GM23338 (cell line): Measurements from ENCODE around the gene CYBC1. TPM values are rescaled to one million over a fixed set of nuclear protein-coding genes. Genes with fewer than 3 reads are reported as not detected.

Experiments
- ATAC-seq: fragments of 200-7000 bp; cut with Tn5 transposase; 3 replicates; pipeline ENCODE4 v1.9.1; 2020
- DNase-seq: peaks from one replicate; pipeline ENCODE4 v3.0.0-alpha.2; 2015; ENCODE audit warnings: low spot score
- H2AFZ ChIP-seq: fragments of 200-600 bp; sonication (generic); 2 replicates; pipeline ENCODE4 v1.8.0; 2016; ENCODE audit warnings: antibody characterized with exemption, mild to moderate bottlenecking, moderate library complexity
- H3F3A ChIP-seq: fragments of 200-600 bp; sonication (generic); replicated peaks from 2 replicates; pipeline ENCODE4 v1.8.0; 2017; ENCODE audit warnings: antibody characterized with exemption, mixed run types, low read depth
- H3K27ac ChIP-seq: fragments of 200-600 bp; sonication (generic); 2 replicates; pipeline ENCODE4 v1.6.1; 2016; ENCODE audit warnings: low read depth
- H3K27me3 ChIP-seq: fragments of 200-600 bp; sonication (generic); 2 replicates; pipeline ENCODE4 v1.8.0; 2016; ENCODE audit warnings: mild to moderate bottlenecking, mixed run types, moderate library complexity; ENCODE audit not compliant: insufficient read depth
- H3K36me3 ChIP-seq: fragments of 200-600 bp; sonication (generic); 2 replicates; pipeline ENCODE4 v1.8.0; 2016; ENCODE audit warnings: mild to moderate bottlenecking; ENCODE audit not compliant: insufficient read depth
- H3K4me1 ChIP-seq: fragments of 200-600 bp; sonication (generic); 2 replicates; pipeline ENCODE4 v1.8.0; 2016; ENCODE audit warnings: mild to moderate bottlenecking, moderate library complexity; ENCODE audit not compliant: insufficient read depth
- H3K4me2 ChIP-seq: fragments of 200-600 bp; sonication (generic); 2 replicates; pipeline ENCODE4 v1.7.1; 2017; ENCODE audit warnings: mixed run types
- H3K4me3 ChIP-seq: fragments of 200-600 bp; sonication (generic); 2 replicates; pipeline ENCODE4 v1.6.1; 2016; ENCODE audit warnings: mixed run types
- H3K79me2 ChIP-seq: fragments of 200-600 bp; sonication (generic); replicated peaks from 2 replicates; pipeline ENCODE4 v1.8.0; 2017; ENCODE audit warnings: mild to moderate bottlenecking; ENCODE audit not compliant: insufficient read depth
- H3K9me2 ChIP-seq: fragments of 200-600 bp; sonication (generic); 2 replicates; pipeline ENCODE4 v1.8.0; 2017; ENCODE audit not compliant: insufficient read depth
- H4K20me1 ChIP-seq: fragments of 200-600 bp; sonication (generic); replicated peaks from 2 replicates; pipeline ENCODE4 v1.8.0; 2017; ENCODE audit warnings: mild to moderate bottlenecking; ENCODE audit not compliant: insufficient read depth
- H3K27ac Mint-ChIP-seq: 2 replicates; pipeline ENCODE4 v1.8.0; 2020; ENCODE audit warnings: inconsistent platforms, mild to moderate bottlenecking, moderate library complexity, mixed read lengths
- H3K27me3 Mint-ChIP-seq: 3 replicates; pipeline ENCODE4 v1.8.0; 2022; ENCODE audit warnings: low read depth, mild to moderate bottlenecking, moderate library complexity, mixed read lengths, inconsistent platforms; ENCODE audit not compliant: insufficient read depth, poor library complexity
- H3K36me3 Mint-ChIP-seq: 3 replicates; pipeline ENCODE4 v1.8.0; 2021; ENCODE audit warnings: low read depth, mild to moderate bottlenecking, inconsistent platforms, moderate library complexity, mixed read lengths
- H3K4me1 Mint-ChIP-seq: 3 replicates; pipeline ENCODE4 v1.8.0; 2020; ENCODE audit warnings: mild to moderate bottlenecking, inconsistent platforms, mixed read lengths
- H3K4me3 Mint-ChIP-seq: 3 replicates; pipeline ENCODE4 v1.8.0; 2021; ENCODE audit warnings: moderate library complexity, mild to moderate bottlenecking, inconsistent platforms, mixed read lengths
- H3K9me3 Mint-ChIP-seq: 3 replicates; pipeline ENCODE4 v1.8.0; 2020; ENCODE audit warnings: moderate library complexity, mild to moderate bottlenecking, inconsistent platforms, mixed read lengths
- CREB1 ChIP-seq: fragments of 250-450 bp; sonication (Bioruptor Pico); IDR thresholded peaks from 2 replicates; pipeline ENCODE4 v1.5.0; 2020; ENCODE audit warnings: low read depth, mild to moderate bottlenecking, moderate library complexity
- JUNB ChIP-seq: IDR thresholded peaks from one replicate; pipeline ENCODE4 v1.6.1; 2016; ENCODE audit warnings: antibody characterized with exemption; ENCODE audit not compliant: unreplicated experiment
- POLR2AphosphoS5 ChIP-seq: IDR thresholded peaks from 2 replicates; pipeline ENCODE4 v1.6.1; 2016; ENCODE audit warnings: antibody characterized with exemption, low read depth
- ZNF331 ChIP-seq: fragments of 250-450 bp; sonication (Bioruptor Pico); IDR thresholded peaks from 2 replicates; pipeline ENCODE4 v1.5.0; 2020; ENCODE audit warnings: low read depth, mild to moderate bottlenecking, moderate library complexity
- polyA plus RNA-seq: library from polyadenylated mRNA; unstranded; fragments of >200 nt; fragmentation: Nextera tagmentation; extraction: Ambion mirVana; gene quantifications from 2 replicates; pipeline ENCODE4 v1.2.1, GENCODE V29; 2016
- total RNA-seq: library from RNA; depleted of rRNA; stranded (reverse); fragments of >200 nt; shearing (Covaris generic); gene quantifications from 2 replicates; pipeline ENCODE4 v1.2.3, GENCODE V29; 2014
- TF ChIP-seq, protein P1 (sequence below): IDR thresholded peaks from one replicate; pipeline ENCODE4 v1.6.1; 2018; ENCODE audit warnings: antibody characterized with exemption; ENCODE audit not compliant: unreplicated experiment
- TF ChIP-seq, protein P2 (sequence below): fragments of 250-450 bp; sonication (Bioruptor Pico); IDR thresholded peaks from 2 replicates; pipeline ENCODE4 v1.5.0; 2020; ENCODE audit warnings: mild to moderate bottlenecking, moderate library complexity

Gene CYBC1
- total and polyA plus RNA-seq, 2 experiments from 2014 or later: 24.7 to 72.4 TPM

DNA sequence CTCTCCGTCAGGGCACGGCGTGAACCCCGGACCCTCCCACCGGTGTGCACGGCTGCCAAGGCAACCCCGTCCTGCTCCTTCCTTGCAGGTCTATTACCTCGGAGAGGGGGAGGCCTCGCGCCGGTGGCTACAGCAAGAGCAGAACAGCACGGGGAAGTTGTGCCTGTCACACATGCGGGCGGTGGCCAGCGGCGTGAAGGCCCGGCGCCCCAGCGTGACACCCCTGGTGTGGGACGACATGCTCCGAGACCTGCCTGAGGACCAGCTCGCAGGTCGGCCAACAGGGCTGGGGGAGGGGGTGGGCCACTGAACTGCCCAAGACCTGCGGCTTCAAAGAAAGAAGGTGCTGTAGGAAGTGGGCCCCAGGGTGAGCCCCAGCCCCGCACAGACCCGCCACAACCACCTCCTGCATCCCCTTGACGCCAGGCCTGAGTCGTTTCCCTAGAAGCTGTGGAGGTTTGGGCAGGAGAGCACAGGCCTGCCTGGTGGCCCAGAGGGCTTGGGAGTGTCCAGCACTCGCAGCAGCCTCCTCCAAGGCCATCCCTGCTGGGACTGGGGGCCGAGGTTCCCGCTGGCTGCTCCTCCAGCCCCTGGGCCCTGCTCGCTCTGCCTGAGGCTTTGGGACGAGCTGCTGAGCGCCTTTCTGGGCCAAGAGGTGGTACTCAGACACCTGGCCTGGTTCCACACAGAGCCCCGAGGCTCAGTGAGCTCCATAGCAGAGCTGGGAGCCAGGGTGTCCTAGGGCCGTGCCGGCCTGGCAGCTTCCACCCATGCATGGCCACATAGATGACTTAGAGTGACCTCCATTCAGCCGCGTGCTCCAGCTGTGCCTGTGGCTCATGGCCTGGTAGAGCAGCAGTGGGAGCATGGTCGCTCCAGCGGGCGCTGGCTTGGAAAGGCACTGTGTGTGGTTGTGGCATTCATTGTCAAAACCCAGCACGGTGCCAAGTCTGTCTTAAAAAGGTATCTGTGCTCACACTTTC is 14.7 kb downstream of the CYBC1 start:
- Histone ChIP-seq H3K4me3 (no peak overlapping the region), H3K79me2 (no peaks in the 10 kb centered on the region), H3K9me2 (no peaks in the 10 kb centered on the region), H3K4me2 (no peak overlapping the region), H2AFZ (no peak overlapping the region), H4K20me1 (no peaks in the 10 kb centered on the region), H3K4me1 (peaks cover 5% of the 10 kb centered on the region), H3K27me3 (no peaks in the 10 kb centered on the region), H3K27ac (no peak overlapping the region), H3K36me3 (no peaks in the 10 kb centered on the region), H3F3A (no peaks in the 10 kb centered on the region)
- Mint-ChIP-seq H3K27me3 (peaks cover 16% of the 10 kb centered on the region), H3K4me1 (peaks cover 12% of the 10 kb centered on the region), H3K9me3 (no peaks in the 10 kb centered on the region), H3K4me3 (no peak overlapping the region), H3K36me3 (peaks cover 4% of the 10 kb centered on the region), H3K27ac (no peak overlapping the region)
- TF ChIP-seq, protein P1, sequence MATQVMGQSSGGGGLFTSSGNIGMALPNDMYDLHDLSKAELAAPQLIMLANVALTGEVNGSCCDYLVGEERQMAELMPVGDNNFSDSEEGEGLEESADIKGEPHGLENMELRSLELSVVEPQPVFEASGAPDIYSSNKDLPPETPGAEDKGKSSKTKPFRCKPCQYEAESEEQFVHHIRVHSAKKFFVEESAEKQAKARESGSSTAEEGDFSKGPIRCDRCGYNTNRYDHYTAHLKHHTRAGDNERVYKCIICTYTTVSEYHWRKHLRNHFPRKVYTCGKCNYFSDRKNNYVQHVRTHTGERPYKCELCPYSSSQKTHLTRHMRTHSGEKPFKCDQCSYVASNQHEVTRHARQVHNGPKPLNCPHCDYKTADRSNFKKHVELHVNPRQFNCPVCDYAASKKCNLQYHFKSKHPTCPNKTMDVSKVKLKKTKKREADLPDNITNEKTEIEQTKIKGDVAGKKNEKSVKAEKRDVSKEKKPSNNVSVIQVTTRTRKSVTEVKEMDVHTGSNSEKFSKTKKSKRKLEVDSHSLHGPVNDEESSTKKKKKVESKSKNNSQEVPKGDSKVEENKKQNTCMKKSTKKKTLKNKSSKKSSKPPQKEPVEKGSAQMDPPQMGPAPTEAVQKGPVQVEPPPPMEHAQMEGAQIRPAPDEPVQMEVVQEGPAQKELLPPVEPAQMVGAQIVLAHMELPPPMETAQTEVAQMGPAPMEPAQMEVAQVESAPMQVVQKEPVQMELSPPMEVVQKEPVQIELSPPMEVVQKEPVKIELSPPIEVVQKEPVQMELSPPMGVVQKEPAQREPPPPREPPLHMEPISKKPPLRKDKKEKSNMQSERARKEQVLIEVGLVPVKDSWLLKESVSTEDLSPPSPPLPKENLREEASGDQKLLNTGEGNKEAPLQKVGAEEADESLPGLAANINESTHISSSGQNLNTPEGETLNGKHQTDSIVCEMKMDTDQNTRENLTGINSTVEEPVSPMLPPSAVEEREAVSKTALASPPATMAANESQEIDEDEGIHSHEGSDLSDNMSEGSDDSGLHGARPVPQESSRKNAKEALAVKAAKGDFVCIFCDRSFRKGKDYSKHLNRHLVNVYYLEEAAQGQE: no peak
- no peak for ATAC-seq
- no peak for DNase-seq

DNA sequence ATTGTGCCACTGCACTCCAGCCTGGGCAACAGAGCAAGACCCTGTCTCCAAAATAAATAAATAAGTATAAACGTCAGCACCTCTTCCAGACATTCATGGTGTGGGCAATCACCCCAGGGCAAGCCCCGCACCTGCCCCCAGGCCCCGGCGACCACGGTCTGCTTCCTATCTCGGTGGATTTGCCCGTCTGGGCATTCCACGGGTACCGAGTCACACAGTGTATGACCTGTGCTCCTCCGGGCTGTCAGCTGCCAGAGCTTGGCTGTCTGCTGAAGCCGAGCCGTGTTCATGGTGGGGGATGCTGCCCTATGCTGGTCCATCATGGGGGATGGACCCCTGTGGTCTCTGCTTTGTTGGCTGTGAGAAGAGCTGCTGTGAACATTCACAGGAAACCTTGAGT is 15.4 kb downstream of the CYBC1 start:
- no peaks in the 10 kb centered on the region for H3K79me2 ChIP-seq
- Mint-ChIP-seq H3K36me3 (peaks cover 4% of the 10 kb centered on the region), H3K27ac (no peak overlapping the region), H3K27me3 (peaks cover 10% of the 10 kb centered on the region), H3K4me1 (peaks cover 4% of the 10 kb centered on the region), H3K4me3 (no peak overlapping the region), H3K9me3 (no peaks in the 10 kb centered on the region)
- no peaks in the 10 kb centered on the region for H3K9me2 ChIP-seq
- H3K36me3 ChIP-seq: no peaks in the 10 kb centered on the region
- DNase-seq (no peak), ATAC-seq (no peak; the same call in 2 of the 3 replicates)
- no peaks in the 10 kb centered on the region for H3K27me3 ChIP-seq
- no peak overlapping the region for H3K4me3 ChIP-seq
- no peak overlapping the region for H2AFZ ChIP-seq
- H4K20me1 ChIP-seq: no peaks in the 10 kb centered on the region
- H3F3A ChIP-seq: no peaks in the 10 kb centered on the region
- no peak overlapping the region for H3K4me2 ChIP-seq
- no peaks in the 10 kb centered on the region for H3K4me1 ChIP-seq
- H3K27ac ChIP-seq: no peak overlapping the region
- no peak for TF ChIP-seq POLR2AphosphoS5
- TF ChIP-seq, protein P2, sequence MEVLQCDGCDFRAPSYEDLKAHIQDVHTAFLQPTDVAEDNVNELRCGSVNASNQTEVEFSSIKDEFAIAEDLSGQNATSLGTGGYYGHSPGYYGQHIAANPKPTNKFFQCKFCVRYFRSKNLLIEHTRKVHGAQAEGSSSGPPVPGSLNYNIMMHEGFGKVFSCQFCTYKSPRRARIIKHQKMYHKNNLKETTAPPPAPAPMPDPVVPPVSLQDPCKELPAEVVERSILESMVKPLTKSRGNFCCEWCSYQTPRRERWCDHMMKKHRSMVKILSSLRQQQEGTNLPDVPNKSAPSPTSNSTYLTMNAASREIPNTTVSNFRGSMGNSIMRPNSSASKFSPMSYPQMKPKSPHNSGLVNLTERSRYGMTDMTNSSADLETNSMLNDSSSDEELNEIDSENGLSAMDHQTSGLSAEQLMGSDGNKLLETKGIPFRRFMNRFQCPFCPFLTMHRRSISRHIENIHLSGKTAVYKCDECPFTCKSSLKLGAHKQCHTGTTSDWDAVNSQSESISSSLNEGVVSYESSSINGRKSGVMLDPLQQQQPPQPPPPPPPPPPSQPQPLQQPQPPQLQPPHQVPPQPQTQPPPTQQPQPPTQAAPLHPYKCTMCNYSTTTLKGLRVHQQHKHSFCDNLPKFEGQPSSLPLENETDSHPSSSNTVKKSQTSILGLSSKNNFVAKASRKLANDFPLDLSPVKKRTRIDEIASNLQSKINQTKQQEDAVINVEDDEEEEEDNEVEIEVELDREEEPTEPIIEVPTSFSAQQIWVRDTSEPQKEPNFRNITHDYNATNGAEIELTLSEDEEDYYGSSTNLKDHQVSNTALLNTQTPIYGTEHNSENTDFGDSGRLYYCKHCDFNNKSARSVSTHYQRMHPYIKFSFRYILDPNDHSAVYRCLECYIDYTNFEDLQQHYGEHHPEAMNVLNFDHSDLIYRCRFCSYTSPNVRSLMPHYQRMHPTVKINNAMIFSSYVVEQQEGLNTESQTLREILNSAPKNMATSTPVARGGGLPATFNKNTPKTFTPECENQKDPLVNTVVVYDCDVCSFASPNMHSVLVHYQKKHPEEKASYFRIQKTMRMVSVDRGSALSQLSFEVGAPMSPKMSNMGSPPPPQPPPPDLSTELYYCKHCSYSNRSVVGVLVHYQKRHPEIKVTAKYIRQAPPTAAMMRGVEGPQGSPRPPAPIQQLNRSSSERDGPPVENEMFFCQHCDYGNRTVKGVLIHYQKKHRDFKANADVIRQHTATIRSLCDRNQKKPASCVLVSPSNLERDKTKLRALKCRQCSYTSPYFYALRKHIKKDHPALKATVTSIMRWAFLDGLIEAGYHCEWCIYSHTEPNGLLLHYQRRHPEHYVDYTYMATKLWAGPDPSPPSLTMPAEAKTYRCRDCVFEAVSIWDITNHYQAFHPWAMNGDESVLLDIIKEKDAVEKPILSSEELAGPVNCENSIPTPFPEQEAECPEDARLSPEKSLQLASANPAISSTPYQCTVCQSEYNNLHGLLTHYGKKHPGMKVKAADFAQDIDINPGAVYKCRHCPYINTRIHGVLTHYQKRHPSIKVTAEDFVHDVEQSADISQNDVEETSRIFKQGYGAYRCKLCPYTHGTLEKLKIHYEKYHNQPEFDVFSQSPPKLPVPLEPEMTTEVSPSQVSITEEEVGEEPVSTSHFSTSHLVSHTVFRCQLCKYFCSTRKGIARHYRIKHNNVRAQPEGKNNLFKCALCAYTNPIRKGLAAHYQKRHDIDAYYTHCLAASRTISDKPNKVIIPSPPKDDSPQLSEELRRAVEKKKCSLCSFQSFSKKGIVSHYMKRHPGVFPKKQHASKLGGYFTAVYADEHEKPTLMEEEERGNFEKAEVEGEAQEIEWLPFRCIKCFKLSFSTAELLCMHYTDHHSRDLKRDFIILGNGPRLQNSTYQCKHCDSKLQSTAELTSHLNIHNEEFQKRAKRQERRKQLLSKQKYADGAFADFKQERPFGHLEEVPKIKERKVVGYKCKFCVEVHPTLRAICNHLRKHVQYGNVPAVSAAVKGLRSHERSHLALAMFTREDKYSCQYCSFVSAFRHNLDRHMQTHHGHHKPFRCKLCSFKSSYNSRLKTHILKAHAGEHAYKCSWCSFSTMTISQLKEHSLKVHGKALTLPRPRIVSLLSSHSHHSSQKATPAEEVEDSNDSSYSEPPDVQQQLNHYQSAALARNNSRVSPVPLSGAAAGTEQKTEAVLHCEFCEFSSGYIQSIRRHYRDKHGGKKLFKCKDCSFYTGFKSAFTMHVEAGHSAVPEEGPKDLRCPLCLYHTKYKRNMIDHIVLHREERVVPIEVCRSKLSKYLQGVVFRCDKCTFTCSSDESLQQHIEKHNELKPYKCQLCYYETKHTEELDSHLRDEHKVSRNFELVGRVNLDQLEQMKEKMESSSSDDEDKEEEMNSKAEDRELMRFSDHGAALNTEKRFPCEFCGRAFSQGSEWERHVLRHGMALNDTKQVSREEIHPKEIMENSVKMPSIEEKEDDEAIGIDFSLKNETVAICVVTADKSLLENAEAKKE (CRISPR knock-in tag): no peak
- TF ChIP-seq CREB1: no peak
- TF ChIP-seq, protein P1: no peak
- TF ChIP-seq ZNF331 (CRISPR knock-in tag): no peak
- no peak for TF ChIP-seq JUNB
